GM20000 (cell line): ENCODE results near the gene SRPRB.
"Not testable (repeated sequence)": the region's sequence is repeated elsewhere in the genome, so short reads cannot be mapped to it uniquely, and the experiment has no call there.

Experiments used
- DNase-seq: peaks from one replicate; pipeline ENCODE4 v3.0.0; 2012; ENCODE audit warnings: low spot score
- CTCF ChIP-seq: IDR thresholded peaks from 2 replicates; pipeline ENCODE4 v1.5.1; 2012; ENCODE audit warnings: mild to moderate bottlenecking, control low read depth; ENCODE audit errors: extremely low read depth, missing control alignments

Gene SRPRB

GRCh38 chr3:133773732-133774131, 31.9 kb upstream of the SRPRB start:
- TF ChIP-seq CTCF: no peak
- DNase-seq: no peak

- no peak for TF ChIP-seq CTCF
- DNase-seq: no peak
These were observed 30.3 kb upstream of the SRPRB start for GRCh38 chr3:133775309-133775708.

GRCh38 chr3:133775835-133776234, 29.8 kb upstream of the SRPRB start:
- DNase-seq: no peak
- no peak for TF ChIP-seq CTCF

GRCh38 chr3:133776794-133777438, 28.7 kb upstream of the SRPRB start:
- TF ChIP-seq CTCF: no peak
- no peak for DNase-seq

GRCh38 chr3:133777807-133778568, 27.6 kb upstream of the SRPRB start:
- TF ChIP-seq CTCF: no peak
- DNase-seq: no peak

GRCh38 chr3:133779626-133780203, 25.9 kb upstream of the SRPRB start:
- no peak for TF ChIP-seq CTCF
- no peak for DNase-seq

- DNase-seq: not testable (repeated sequence)
These were observed 24.9 kb upstream of the SRPRB start for GRCh38 chr3:133780756-133781155.

GRCh38 chr3:133781570-133781969, 24.0 kb upstream of the SRPRB start:
- no peak for TF ChIP-seq CTCF
- DNase-seq: no peak
